ENCODE results near the gene PCNX1.

- TF ChIP-seq POLR2AphosphoS5 (IDR thresholded peaks at IDR 0.05; ENCODE audit: low read depth, low read length) = no peak
- TF ChIP-seq SIN3A (IDR thresholded peaks at IDR 0.05; ENCODE audit: borderline replicate concordance, insufficient read depth, low read length) = no peak
- no peak for TF ChIP-seq FOXP2 (optimal IDR thresholded peaks at IDR 0.05; ENCODE audit: borderline replicate concordance, extremely low read depth, extremely low read length, insufficient read depth)
- TF ChIP-seq TAF1 (IDR thresholded peaks at IDR 0.05; ENCODE audit: borderline replicate concordance, insufficient read depth, low read length) = no peak
- no peak for TF ChIP-seq REST (IDR thresholded peaks at IDR 0.05; ENCODE audit: insufficient read depth in 1 of 2, low read depth in 2 of 2, low read length in 2 of 2)
These were observed 9.0 kb upstream of the PCNX1 start for GRCh38 chr14:70898111-70898745.

All from PFSK-1 (cell line).